T-helper 2 cell treated with Interferon-gamma antibody and Interleukin-4, amounts not matched to agents 5 μg/mL and 100 μg/mL, for 36 hours (primary cell): ENCODE results near the gene USP26.
"Not testable (repeated sequence)": the region's sequence is repeated elsewhere in the genome, so short reads cannot be mapped to it uniquely, and the experiment has no call there.

Experiments
- DNase-seq: peaks from one replicate; pipeline ENCODE4 v3.0.0; 2021; ENCODE audit warnings: low spot score
- H3K27ac Mint-ChIP-seq: one replicate; pipeline ENCODE4 v1.8.0; 2021; ENCODE audit warnings: mild to moderate bottlenecking, mixed read lengths
- H3K27me3 Mint-ChIP-seq: one replicate; pipeline ENCODE4 v1.8.0; 2021; ENCODE audit warnings: low read depth, mixed read lengths
- H3K36me3 Mint-ChIP-seq: one replicate; pipeline ENCODE4 v1.8.0; 2021; ENCODE audit warnings: low read depth, mixed read lengths
- H3K4me1 Mint-ChIP-seq: one replicate; pipeline ENCODE4 v1.8.0; 2021; ENCODE audit warnings: low read depth, mixed read lengths
- H3K4me3 Mint-ChIP-seq: one replicate; pipeline ENCODE4 v1.8.0; 2022; ENCODE audit warnings: mild to moderate bottlenecking, moderate library complexity, mixed read lengths
- H3K9me3 Mint-ChIP-seq: one replicate; pipeline ENCODE4 v1.8.0; 2021; ENCODE audit warnings: mixed read lengths

USP26 gene

DNA sequence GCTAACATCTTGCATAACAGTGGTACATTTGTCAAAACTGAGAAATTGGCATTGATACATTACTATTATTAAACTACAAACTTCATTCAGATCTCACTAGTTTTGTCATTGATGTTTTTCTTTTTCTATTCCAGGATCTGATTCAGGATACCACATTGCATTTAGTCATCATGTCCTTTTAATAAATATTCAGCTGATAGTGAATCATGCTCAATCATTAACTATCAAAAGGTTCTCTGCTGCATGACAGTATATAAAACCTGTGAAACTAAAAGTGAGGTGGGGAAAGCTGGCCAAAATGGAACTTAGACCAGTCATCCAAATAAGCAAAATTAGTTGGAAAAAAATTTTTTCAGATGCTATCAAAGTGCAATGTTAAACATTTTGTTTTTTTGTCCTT lies 110.4 kb downstream of the USP26 start:
- Mint-ChIP-seq H3K36me3 (no peaks in the 10 kb centered on the region), H3K9me3 (no peaks in the 10 kb centered on the region), H3K4me3 (no peak overlapping the region), H3K4me1 (no peaks in the 10 kb centered on the region), H3K27me3 (peaks cover 2% of the 10 kb centered on the region), H3K27ac (no peak overlapping the region)
- DNase-seq: no peak

DNA sequence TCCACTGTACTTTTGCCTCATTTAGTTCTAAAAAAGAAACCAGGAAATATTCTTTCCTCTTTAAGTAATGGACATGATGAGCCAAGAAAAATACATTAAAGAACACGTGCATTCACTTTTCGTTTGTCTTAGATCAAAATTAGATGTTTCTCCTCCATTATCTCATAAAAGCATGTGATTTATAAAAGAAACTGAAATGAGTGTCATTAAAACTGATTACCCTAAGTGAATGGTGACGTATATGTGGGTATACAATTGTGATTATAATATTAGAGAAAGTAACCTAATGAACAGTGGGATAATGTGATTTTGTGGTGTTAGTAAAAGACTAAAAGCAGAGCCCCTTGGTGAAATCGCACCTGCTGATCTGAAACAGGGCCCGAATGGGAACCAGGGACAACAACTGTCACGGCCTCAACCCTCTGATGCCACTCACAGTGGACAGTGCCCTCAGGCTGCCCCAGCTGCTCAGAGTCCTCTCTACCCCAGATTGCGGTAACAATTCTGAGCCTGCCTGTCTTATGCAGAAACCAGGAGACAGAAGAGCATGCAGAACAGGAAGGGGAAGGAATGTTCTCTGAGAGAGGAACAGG lies 112.8 kb downstream of the USP26 start:
- no peaks in the 10 kb centered on the region for H3K36me3 Mint-ChIP-seq
- no peak overlapping the region for H3K4me3 Mint-ChIP-seq
- DNase-seq: no peak
- no peaks in the 10 kb centered on the region for H3K9me3 Mint-ChIP-seq
- peaks cover 2% of the 10 kb centered on the region for H3K27me3 Mint-ChIP-seq
- H3K27ac Mint-ChIP-seq: no peak overlapping the region
- H3K4me1 Mint-ChIP-seq: no peaks in the 10 kb centered on the region

DNA sequence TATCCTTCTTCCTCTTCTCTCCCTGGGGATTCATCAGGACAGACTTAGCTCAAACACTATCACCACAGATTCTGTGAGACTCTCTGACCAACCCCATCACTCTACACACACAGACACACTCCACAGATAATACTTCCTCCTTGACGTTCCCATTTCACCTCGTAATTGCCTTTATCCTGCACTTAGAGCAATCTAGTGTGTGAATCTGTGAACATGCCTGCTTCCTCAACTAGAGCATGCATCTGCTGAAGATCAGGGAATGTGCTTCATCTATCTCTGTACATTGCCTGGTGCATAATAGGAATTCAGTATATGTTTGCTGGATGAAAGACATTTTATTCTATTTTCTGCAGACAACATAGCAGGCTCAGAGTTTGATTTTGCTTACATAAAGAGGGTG lies 113.4 kb downstream of the USP26 start:
- Mint-ChIP-seq H3K27me3 (peaks cover 2% of the 10 kb centered on the region), H3K4me1 (no peaks in the 10 kb centered on the region), H3K9me3 (no peaks in the 10 kb centered on the region), H3K36me3 (no peaks in the 10 kb centered on the region), H3K27ac (no peak overlapping the region), H3K4me3 (no peak overlapping the region)
- no peak for DNase-seq

DNA sequence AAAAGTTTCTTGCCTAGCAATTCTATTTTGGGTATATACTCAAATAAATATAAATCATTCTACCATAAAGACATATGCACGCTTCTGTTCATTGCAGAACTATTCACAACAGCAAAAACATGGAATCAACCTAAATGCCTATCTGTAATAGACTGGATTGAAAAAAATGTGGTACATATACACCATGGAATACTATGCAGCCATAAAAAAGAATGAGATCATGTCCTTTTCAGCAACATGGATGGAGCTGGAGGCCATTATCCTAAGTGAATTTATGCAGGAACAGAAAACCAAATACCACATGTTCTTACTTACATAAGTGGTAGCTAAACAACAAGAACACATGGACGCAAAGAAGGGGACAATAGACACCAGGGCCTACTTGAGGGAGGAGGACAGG lies 116.9 kb downstream of the USP26 start:
- not testable (repeated sequence) for DNase-seq, H3K4me3 Mint-ChIP-seq, H3K4me1 Mint-ChIP-seq, H3K36me3 Mint-ChIP-seq, H3K27me3 Mint-ChIP-seq, H3K27ac Mint-ChIP-seq, H3K9me3 Mint-ChIP-seq
